HG02642 (cell line): ENCODE data around the gene MICAL3.

Experiments
- ATAC-seq: cut with Tn5 transposase; IDR thresholded peaks from one replicate; pipeline ENCODE4 v1.9.1; 2021; ENCODE audit warnings: mild to moderate bottlenecking; ENCODE audit not compliant: unreplicated experiment, poor library complexity

The MICAL3 gene

DNA sequence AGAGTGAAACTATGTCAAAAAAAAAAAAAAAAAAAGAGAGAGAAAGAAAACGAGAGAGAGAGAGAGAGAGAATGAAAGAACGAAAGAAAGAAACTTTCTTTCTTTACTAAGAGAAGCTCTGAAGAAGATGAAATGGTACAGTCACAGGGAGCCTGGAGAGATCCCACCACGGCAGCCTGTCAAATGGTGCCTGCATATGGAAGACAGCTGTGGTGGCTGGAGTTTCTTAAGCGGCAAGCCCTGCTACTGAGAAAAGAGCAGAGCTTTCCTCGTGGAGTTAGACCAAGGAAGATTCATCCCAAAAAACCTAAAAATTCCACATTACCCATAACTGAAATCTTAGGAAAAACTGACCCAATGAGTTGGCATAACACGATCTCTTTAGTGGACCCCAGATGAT, 66.7 kb downstream of the MICAL3 start:
- no peak for ATAC-seq

DNA sequence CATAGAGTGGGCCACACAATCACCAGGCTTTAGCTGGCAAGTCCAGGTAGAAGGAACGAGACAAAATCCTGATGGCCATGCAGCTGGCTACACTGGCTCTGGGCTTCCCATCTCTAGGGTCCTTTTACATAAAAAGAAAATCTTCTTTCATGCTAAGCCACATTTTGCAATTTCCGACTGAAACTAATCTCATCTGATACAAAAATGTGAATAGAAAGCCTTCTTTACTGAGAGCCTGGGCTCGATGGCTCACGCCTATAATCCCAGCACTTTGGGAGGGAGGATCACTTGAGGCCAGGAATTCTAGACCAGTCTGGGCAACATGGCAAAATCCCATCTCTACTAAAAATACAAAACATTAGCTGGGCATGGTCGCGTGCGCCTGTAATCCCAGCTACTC, 67.2 kb downstream of the MICAL3 start:
- no peak for ATAC-seq

- no peak for ATAC-seq
These were observed 67.7 kb downstream of the MICAL3 start for GRCh38 chr22:17956630-17957029.

DNA sequence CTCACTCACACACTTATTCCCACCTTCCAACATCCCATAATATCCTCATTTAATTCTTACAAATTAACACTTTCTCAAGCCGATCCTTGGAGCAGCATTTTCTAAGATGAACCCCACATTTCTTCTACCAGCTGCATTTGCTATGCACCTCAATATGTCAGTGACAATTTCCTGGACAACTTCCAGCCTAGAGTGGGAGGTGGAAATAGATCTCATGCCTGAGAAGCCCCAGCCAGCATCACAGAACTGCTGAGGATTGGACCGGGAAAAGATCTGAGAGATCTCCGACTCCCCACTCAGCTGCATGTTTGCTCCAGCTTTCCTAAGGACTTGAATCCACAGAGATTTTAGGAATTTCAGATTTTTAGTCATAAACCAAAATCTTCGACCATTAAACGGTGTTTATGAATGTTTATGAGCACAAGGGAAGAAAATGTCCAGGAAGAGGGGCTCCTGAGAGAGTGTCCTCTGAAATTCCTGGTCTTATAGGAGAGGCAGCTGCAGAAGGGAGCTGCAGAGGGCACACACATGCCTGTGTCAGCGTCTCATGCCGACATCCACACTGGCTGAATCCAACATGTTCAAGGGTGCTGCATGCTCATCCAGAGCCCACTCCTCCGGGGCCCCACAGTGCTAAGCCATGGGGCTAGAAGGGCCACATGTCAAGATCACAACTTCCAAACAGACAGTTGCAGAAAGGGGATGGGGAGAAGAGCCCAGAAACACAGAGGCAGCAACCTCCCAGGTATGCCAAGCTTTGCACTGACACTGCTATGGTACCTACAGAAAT, 68.6 kb downstream of the MICAL3 start:
- ATAC-seq, result no peak

- ATAC-seq, result no peak
These were observed 69.3 kb downstream of the MICAL3 start for GRCh38 chr22:17954860-17955587.

DNA sequence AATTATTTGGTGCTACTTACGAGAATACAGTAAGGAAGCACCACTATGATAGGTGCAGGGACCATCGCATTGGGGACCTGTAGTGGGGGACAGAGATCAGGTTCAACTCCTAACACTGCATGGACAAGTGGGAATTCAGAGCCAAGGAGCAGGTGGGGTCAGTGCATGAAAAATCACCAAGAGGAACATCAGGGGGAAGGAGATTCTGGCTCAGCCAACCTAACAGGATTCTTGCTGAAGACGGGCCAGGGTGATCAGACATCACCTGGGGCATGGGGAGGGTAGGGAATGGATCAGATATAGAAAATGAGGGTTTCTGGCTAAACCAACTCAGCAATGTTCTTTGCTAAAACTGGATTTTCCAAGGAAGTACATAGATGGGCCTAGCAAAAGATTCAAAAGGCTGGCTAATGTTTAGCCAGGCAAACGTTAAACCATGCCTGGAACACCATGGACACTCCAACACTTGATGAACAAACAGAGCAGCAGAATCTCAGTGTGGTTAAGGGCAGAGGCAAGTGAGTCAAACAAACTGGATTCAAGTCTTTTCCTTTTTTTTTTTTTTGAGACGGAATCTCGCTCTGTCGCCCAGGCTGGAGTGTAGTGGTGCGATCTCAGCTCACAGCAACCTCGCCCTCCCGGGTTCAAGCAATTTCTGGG, 70.0 kb downstream of the MICAL3 start:
- ATAC-seq, result no peak

GRCh38 chr22:17953147-17953546, 71.2 kb downstream of the MICAL3 start:
- no peak for ATAC-seq

- no peak for ATAC-seq
These were observed 72.0 kb downstream of the MICAL3 start for GRCh38 chr22:17952273-17952801.

- ATAC-seq, result no peak
These were observed 73.0 kb downstream of the MICAL3 start for GRCh38 chr22:17951315-17951714.

- ATAC-seq, result no peak
These were observed 73.6 kb downstream of the MICAL3 start for GRCh38 chr22:17950651-17951214.

DNA sequence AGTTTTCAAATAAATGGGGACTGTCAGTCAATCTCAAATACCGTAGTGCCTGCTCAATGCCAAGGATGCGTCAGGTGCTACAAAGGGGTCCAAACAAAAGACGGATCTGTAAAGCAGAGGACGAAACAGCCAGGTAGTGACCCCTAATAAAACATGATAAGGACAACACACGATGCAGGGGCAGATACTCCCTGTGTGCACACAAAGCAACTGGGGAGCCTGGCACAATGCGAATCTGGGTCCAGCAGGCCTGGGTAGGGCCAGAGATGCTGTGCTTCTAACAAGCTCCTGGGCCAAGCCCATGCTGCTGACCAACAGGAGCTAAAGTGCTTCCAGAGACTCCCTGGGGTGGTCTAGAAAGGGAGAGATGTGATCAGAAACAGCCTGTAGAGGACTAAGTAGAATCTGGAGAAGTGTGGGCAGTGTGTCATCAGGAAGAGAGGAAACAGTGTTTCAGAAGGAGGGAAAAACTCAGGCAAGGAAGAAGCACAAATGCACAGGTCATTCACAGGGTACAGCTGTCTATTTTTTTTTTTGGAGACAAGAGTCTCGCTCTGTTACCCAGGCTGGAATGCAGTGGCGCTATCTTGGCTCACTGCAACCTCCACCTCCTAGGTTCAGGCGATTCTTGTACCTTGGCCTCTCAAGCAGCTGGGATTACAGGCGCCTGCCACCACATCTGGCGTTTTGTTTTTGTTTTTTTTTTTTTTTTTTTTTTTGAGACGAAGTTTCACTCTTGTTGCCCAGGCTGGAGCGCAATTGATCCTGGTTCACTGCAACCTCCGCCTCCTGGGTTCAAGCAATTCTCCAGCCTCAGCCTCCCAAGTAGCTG, 74.5 kb downstream of the MICAL3 start:
- no peak for ATAC-seq

DNA sequence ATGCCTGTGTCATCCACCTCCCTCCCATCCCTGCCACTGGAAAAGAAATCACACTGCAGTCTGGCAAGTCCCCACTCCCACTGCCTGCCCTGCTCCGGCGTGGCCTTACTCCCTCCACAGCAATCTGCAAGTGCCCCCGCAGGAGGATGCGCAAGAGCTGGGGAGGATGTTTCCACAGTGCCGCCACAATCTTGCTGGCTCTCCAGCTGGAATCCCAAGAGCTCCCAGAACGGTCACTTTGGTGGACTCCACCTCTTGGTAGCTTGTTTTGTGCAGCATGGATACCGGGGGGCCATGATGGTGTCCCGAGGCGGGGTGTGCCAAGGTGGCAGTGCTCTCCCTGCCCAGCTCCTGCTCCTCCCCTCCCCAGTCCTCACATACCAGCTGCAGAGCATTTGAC, 76.3 kb downstream of the MICAL3 start:
- ATAC-seq, result no peak

- no peak for ATAC-seq
These were observed 77.5 kb downstream of the MICAL3 start for GRCh38 chr22:17946662-17947367.

- no peak for ATAC-seq
These were observed 78.3 kb downstream of the MICAL3 start for GRCh38 chr22:17945888-17946648.

- no peak for ATAC-seq
These were observed 79.0 kb downstream of the MICAL3 start for GRCh38 chr22:17945156-17945887.

DNA sequence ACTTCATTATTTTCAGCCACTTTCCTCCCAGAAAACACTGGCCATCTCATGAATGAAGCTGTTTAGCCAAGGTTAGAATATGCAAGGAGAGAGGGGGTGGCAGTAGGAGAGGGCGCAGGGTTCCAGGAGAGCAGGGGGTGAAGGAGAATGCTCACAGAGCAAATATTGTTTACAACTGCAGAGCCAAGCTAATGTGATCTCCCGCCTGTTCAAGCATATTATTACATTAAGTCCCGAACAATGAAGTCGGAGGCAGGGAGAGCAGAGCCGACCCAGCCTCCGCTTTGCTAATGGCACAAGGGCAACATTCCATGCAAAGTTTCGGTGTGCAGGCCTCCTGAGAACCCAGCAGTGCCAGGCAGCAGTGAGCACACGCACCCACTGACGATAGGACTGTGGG, 80.1 kb downstream of the MICAL3 start:
- ATAC-seq, result no peak

- ATAC-seq, result no peak
These were observed 80.7 kb downstream of the MICAL3 start for GRCh38 chr22:17943533-17944249.
